Activated CD4-positive, alpha-beta T cell treated with anti-CD3 and anti-CD28 coated beads, Interleukin-2, amount 50 U/mL, for 16 hours (primary cell): ENCODE data around the gene ATP6V1C2.
A peak's percentile ranks its signal among the peaks of the same experiment; 100 is the strongest.
"Not testable (repeated sequence)": the region's sequence is repeated elsewhere in the genome, so short reads cannot be mapped to it uniquely, and the experiment has no call there.

Source experiments
- DNase-seq: peaks from one replicate; pipeline ENCODE4 v3.0.0-alpha.2; 2020

Gene ATP6V1C2

GRCh38 chr2:10787176-10787968 lies 65.9 kb downstream of the ATP6V1C2 start:
- DNase-seq = no peak

GRCh38 chr2:10788855-10789254 lies 67.4 kb downstream of the ATP6V1C2 start:
- DNase-seq = no peak

GRCh38 chr2:10790228-10790973 lies 69.0 kb downstream of the ATP6V1C2 start:
- peak; percentile 39 for DNase-seq

- peak; percentile 21 for DNase-seq
These were observed 70.7 kb downstream of the ATP6V1C2 start for GRCh38 chr2:10792001-10792634.

- DNase-seq = no peak
These were observed 71.4 kb downstream of the ATP6V1C2 start for GRCh38 chr2:10792660-10793400.

GRCh38 chr2:10793816-10794215 lies 72.4 kb downstream of the ATP6V1C2 start:
- no peak for DNase-seq

GRCh38 chr2:10794876-10795275 lies 73.4 kb downstream of the ATP6V1C2 start:
- DNase-seq = no peak

GRCh38 chr2:10795508-10796046 lies 74.1 kb downstream of the ATP6V1C2 start:
- no peak for DNase-seq

GRCh38 chr2:10796703-10797102 lies 75.3 kb downstream of the ATP6V1C2 start:
- no peak for DNase-seq

GRCh38 chr2:10798783-10799182 lies 77.4 kb downstream of the ATP6V1C2 start:
- no peak for DNase-seq

GRCh38 chr2:10800163-10800562 lies 78.7 kb downstream of the ATP6V1C2 start:
- no peak for DNase-seq

- no peak for DNase-seq
These were observed 81.2 kb downstream of the ATP6V1C2 start for GRCh38 chr2:10802657-10803056.

GRCh38 chr2:10805990-10806389 lies 84.6 kb downstream of the ATP6V1C2 start:
- DNase-seq = not testable (repeated sequence)

- DNase-seq = no peak
These were observed 85.1 kb downstream of the ATP6V1C2 start for GRCh38 chr2:10806543-10806942.

GRCh38 chr2:10810202-10811161 lies 89.1 kb downstream of the ATP6V1C2 start:
- DNase-seq = peak; percentile 48

GRCh38 chr2:10811517-10811916 lies 90.1 kb downstream of the ATP6V1C2 start:
- no peak for DNase-seq

GRCh38 chr2:10812362-10813162 lies 91.1 kb downstream of the ATP6V1C2 start, which contains the start of gene PDIA6:
PDIA6 (minus strand) TSS chr2:10812785; CDS start chr2:10812696, 89 bp downstream.
- peak; percentile 98 for DNase-seq

GRCh38 chr2:10813163-10814138 lies 92.0 kb downstream of the ATP6V1C2 start:
- DNase-seq = not testable (repeated sequence)

- no peak for DNase-seq
These were observed 92.7 kb downstream of the ATP6V1C2 start for GRCh38 chr2:10814142-10814541.
